ENCODE data around the gene KRTAP4-1.

- no peak for TF ChIP-seq FOXK2 (IDR thresholded peaks at IDR 0.05)
- no peak for TF ChIP-seq ELF4 (IDR thresholded peaks at IDR 0.05)
- TF ChIP-seq LEF1 (IDR thresholded peaks at IDR 0.05; ENCODE audit: borderline replicate concordance) = no peak
- no peak for TF ChIP-seq SP1 (IDR thresholded peaks at IDR 0.05)
- TF ChIP-seq BHLHE40 (IDR thresholded peaks at IDR 0.05; ENCODE audit: borderline replicate concordance) = no peak
- no peak for TF ChIP-seq FOXM1 (IDR thresholded peaks at IDR 0.05; ENCODE audit: borderline replicate concordance)
- TF ChIP-seq ZNF384 (IDR thresholded peaks at IDR 0.05) = no peak
Observed at GRCh38 chr17:41151525-41151924, 33.2 kb downstream of the KRTAP4-1 start.

Data from HEK293T (cell line).